ENCODE measurements around the gene MTX2. TPM values are rescaled to one million over a fixed set of nuclear protein-coding genes. Genes with fewer than 3 reads are reported as not detected.

The MTX2 gene
- total and polyA plus RNA-seq, 10 of the 15 experiments (the other 5 are each of a cell fraction or from before 2014, with no cell fraction given) = 15.7 to 78.1 (median 55.0) TPM

DNA sequence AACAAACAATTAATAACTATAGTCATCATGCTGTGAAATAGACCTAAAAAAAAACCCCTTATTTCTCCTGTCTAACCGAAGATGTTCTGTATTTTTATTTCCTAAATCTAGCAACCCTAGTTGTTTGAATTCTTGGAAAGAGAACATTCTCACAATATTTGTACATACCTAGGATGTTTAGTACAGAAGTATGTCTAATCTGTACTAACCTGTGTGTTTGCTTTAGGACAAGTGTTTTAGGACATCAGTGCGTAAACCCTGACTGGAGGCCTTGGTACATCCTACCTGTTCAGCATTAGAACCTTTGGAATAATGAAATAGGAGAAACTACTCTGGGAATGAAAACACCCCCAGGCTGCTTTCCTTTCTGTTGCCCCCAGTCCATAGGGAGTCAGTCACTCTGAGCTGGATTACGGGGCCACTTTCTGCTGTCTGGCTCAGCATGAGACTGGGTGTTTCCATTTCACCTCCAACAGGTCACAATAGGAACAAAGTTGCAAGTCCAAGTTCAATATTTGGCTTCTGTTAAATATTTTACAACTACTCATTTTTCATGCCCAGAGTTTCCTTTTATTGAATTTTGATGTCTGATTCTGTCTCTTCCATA, 114.7 kb downstream of the MTX2 start:
- in situ Hi-C loops (cut with MboI) = no loop called here
- intact Hi-C loops (cut with micrococcal nuclease; ENCODE audit: unreplicated experiment) = loop anchor here (5.0 kb wide), 1 partner anchor 242 kb away; no protein-coding TSS in a partner anchor

DNA sequence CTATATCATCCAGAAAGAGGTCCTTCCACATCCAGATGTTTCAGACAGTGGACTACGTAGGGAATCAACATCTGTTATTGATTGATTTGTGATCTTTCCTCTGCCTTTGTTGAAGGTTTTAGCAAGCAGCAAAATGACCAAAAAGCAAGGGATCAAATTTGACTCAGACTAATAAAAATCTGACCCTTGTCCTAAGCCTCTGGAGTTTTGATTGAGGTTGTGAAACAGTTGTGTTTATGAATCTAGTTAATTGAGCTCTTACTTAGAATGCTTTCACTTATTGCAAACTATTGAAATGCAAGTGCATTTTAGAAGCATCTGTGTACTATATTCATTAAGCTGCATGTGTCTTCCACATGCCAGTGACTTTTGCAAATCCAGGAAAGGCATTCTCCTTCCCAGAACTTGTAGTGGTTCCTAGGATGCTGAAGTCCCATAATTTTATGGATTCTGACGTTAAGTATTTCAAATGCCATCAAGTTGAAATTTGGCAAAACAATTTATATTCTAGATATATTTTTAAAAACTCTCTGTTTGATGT, 116.0 kb downstream of the MTX2 start:
- BruUV-seq (replicated peaks) = no TSS peak
- TF ChIP-seq POLR2AphosphoS2 (IDR thresholded peaks at IDR 0.05; ENCODE audit: low read depth, low read length) (no peak), EP300 (IDR thresholded peaks at IDR 0.05; ENCODE audit: borderline replicate concordance in 1 of 2, control insufficient read depth in 1 of 2, low read depth in 2 of 2, low read length in 2 of 2) (no peak), CREM (IDR thresholded peaks at IDR 0.05; ENCODE audit: low read depth) (no peak), STAT3 (IDR thresholded peaks at IDR 0.05; ENCODE audit: low read depth, low read length) (no peak), PML (IDR thresholded peaks at IDR 0.05; ENCODE audit: low read length) (no peak), NR2C2 (IDR thresholded peaks at IDR 0.05; ENCODE audit: borderline replicate concordance, control insufficient read depth, insufficient read length, low read depth) (no peak), PAX5 (IDR thresholded peaks at IDR 0.05; ENCODE audit: borderline replicate concordance, low read depth, low read length) (no peak), JUNB (IDR thresholded peaks at IDR 0.05) (no peak), IRF4 (IDR thresholded peaks at IDR 0.05; ENCODE audit: low read depth, low read length) (no peak)
- TF ChIP-seq, protein P1, sequence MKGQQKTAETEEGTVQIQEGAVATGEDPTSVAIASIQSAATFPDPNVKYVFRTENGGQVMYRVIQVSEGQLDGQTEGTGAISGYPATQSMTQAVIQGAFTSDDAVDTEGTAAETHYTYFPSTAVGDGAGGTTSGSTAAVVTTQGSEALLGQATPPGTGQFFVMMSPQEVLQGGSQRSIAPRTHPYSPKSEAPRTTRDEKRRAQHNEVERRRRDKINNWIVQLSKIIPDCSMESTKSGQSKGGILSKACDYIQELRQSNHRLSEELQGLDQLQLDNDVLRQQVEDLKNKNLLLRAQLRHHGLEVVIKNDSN (IDR thresholded peaks at IDR 0.05; ENCODE audit: borderline replicate concordance, extremely low read length, insufficient read depth, low read depth, low read length) = no peak
- FAIRE-seq = no peak
- in situ Hi-C loops (cut with MboI) (no loop called here), intact Hi-C loops (cut with micrococcal nuclease; ENCODE audit: unreplicated experiment) (no loop called here)
- H3K27ac ChIP-seq (ENCODE audit: control insufficient read depth, insufficient read depth) = no peak overlapping the region
- ChIA-PET POLR2A (no interaction called here), SMC1A (ENCODE audit: uncharacterized antibody, unreplicated experiment) (no interaction called here), CTCF (no interaction called here), RAD21 (ENCODE audit: unreplicated experiment) (no interaction called here)
- 6% methylated on average over 2 of the region's 2 CpGs for WGBS (ENCODE audit: insufficient coverage, insufficient replicate concordance, low lambda C conversion rate, missing lambda C conversion rate)
- H3K4me2 ChIP-seq (ENCODE audit: control insufficient read depth, insufficient read depth) = no peak overlapping the region
- no peaks in the 10 kb centered on the region for H3K79me2 ChIP-seq (ENCODE audit: control insufficient read depth, insufficient read depth, low read length)
- no peaks in the 10 kb centered on the region for H3K36me3 ChIP-seq (ENCODE audit: control insufficient read depth in 2 of 2, insufficient read depth in 2 of 2, low read length in 1 of 2)
- H3K9me3 ChIP-seq (replicated peaks; ENCODE audit: control insufficient read depth, insufficient read depth, low read length) = no peaks in the 10 kb centered on the region
- no peak for DNase-seq (ENCODE audit: low read depth, low spot score)
- H3K27me3 ChIP-seq (replicated peaks in 1 of 2; ENCODE audit: control insufficient read depth in 2 of 2, insufficient read depth in 2 of 2, low read length in 1 of 2) = peaks cover 0 to 1% of the 10 kb centered on the region in 2 experiments; a peak in 2 of 4 replicates
- no peak overlapping the region for H3K4me3 ChIP-seq
- no peaks in the 10 kb centered on the region for H4K20me1 ChIP-seq (ENCODE audit: control insufficient read depth, insufficient read depth)
- H2AFZ ChIP-seq (ENCODE audit: control insufficient read depth, low read depth, low read length) = no peak overlapping the region
- H3K4me1 ChIP-seq (ENCODE audit: control insufficient read depth, insufficient read depth, low read length) = no peaks in the 10 kb centered on the region
- no peak overlapping the region for H3K9ac ChIP-seq (ENCODE audit: control insufficient read depth, insufficient read depth, low read length)
- ATAC-seq = no peak

More for the DNA sequence above, 114.7 kb downstream of the MTX2 start:
- 8% methylated on average over 3 of the region's 3 CpGs for WGBS (ENCODE audit: insufficient coverage, insufficient replicate concordance, low lambda C conversion rate, missing lambda C conversion rate)
- Histone ChIP-seq H2AFZ (ENCODE audit: control insufficient read depth, low read depth, low read length) (no peak overlapping the region), H3K4me1 (ENCODE audit: control insufficient read depth, insufficient read depth, low read length) (no peaks in the 10 kb centered on the region), H3K9me3 (replicated peaks; ENCODE audit: control insufficient read depth, insufficient read depth, low read length) (no peaks in the 10 kb centered on the region; the same call in 2 of the 3 replicates), H3K9ac (ENCODE audit: control insufficient read depth, insufficient read depth, low read length) (no peak overlapping the region), H3K36me3 (ENCODE audit: control insufficient read depth in 2 of 2, insufficient read depth in 2 of 2, low read length in 1 of 2) (no peaks in the 10 kb centered on the region), H3K4me3 (no peak overlapping the region), H3K27ac (ENCODE audit: control insufficient read depth, insufficient read depth) (no peak overlapping the region), H4K20me1 (ENCODE audit: control insufficient read depth, insufficient read depth) (no peaks in the 10 kb centered on the region), H3K79me2 (ENCODE audit: control insufficient read depth, insufficient read depth, low read length) (no peaks in the 10 kb centered on the region), H3K27me3 (replicated peaks in 1 of 2; ENCODE audit: control insufficient read depth in 2 of 2, insufficient read depth in 2 of 2, low read length in 1 of 2) (no peaks in the 10 kb centered on the region), H3K4me2 (ENCODE audit: control insufficient read depth, insufficient read depth) (no peak overlapping the region)
- DNase-seq (ENCODE audit: low read depth, low spot score) = no peak
- no peak for FAIRE-seq
- ChIA-PET SMC1A (ENCODE audit: uncharacterized antibody, unreplicated experiment) (interaction anchor here (0.6 to 0.9 kb wide), 2 partner anchors 95 to 1572 kb away, joined by 3 read pairs; no protein-coding TSS in a partner anchor), RAD21 (ENCODE audit: unreplicated experiment) (no interaction called here), CTCF (interaction anchor here (1.1 kb wide), 1 partner anchor 20 kb away, joined by 5 read pairs; no protein-coding TSS in a partner anchor), POLR2A (no interaction called here)
- no TSS peak for BruUV-seq (replicated peaks)
- ATAC-seq = no peak
- TF ChIP-seq MXI1 (IDR thresholded peaks at IDR 0.05; ENCODE audit: low read depth, low read length) (no peak), IKZF2 (IDR thresholded peaks at IDR 0.05) (no peak), NR2C1 (IDR thresholded peaks at IDR 0.05) (no peak), YY1 (IDR thresholded peaks at IDR 0.05; ENCODE audit: low read depth, low read length) (no peak), HDGF (IDR thresholded peaks at IDR 0.05) (no peak), ZNF274 (IDR thresholded peaks at IDR 0.05; ENCODE audit: insufficient read depth, insufficient read length) (no peak), KAT2A (conservative IDR thresholded peaks at IDR 0.05; ENCODE audit: control insufficient read depth, low read depth, low read length) (no peak)
- TF ChIP-seq, protein P2, sequence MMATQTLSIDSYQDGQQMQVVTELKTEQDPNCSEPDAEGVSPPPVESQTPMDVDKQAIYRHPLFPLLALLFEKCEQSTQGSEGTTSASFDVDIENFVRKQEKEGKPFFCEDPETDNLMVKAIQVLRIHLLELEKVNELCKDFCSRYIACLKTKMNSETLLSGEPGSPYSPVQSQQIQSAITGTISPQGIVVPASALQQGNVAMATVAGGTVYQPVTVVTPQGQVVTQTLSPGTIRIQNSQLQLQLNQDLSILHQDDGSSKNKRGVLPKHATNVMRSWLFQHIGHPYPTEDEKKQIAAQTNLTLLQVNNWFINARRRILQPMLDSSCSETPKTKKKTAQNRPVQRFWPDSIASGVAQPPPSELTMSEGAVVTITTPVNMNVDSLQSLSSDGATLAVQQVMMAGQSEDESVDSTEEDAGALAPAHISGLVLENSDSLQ (IDR thresholded peaks at IDR 0.05) = no peak
